ENCODE data around the gene STK24.

STK24 gene

GRCh38 chr13:98467263-98467985 is 109.5 kb downstream of the STK24 start:
- no peak for DNase-seq

GRCh38 chr13:98466634-98467236 is 110.2 kb downstream of the STK24 start:
- no peak for DNase-seq

- DNase-seq: no peak
Observed at GRCh38 chr13:98462946-98463345, 114.0 kb downstream of the STK24 start.

GRCh38 chr13:98462241-98462882 is 114.5 kb downstream of the STK24 start:
- DNase-seq: no peak

- DNase-seq: no peak
Observed at GRCh38 chr13:98461486-98462240, 115.2 kb downstream of the STK24 start.

- DNase-seq: no peak
Observed at GRCh38 chr13:98460516-98460915, 116.4 kb downstream of the STK24 start.

GRCh38 chr13:98459721-98460370 is 117.1 kb downstream of the STK24 start:
- no peak for DNase-seq

GRCh38 chr13:98459171-98459681 is 117.7 kb downstream of the STK24 start:
- no peak for DNase-seq

- no peak for DNase-seq
Observed at GRCh38 chr13:98458431-98458830, 118.5 kb downstream of the STK24 start.

GRCh38 chr13:98457053-98457452 is 119.9 kb downstream of the STK24 start:
- no peak for DNase-seq

- no peak for DNase-seq
Observed at GRCh38 chr13:98456413-98456845, 120.5 kb downstream of the STK24 start.

GRCh38 chr13:98454389-98454881 is 122.5 kb downstream of the STK24 start:
- no peak for DNase-seq

- no peak for DNase-seq
Observed at GRCh38 chr13:98452851-98453843, 123.8 kb downstream of the STK24 start.

GRCh38 chr13:98451676-98452470 is 125.0 kb downstream of the STK24 start:
- no peak for DNase-seq

GRCh38 chr13:98450539-98451111 is 126.3 kb downstream of the STK24 start:
- no peak for DNase-seq

- DNase-seq: no peak
Observed at GRCh38 chr13:98450026-98450425, 126.9 kb downstream of the STK24 start.

- no peak for DNase-seq
Observed at GRCh38 chr13:98449273-98449672, 127.6 kb downstream of the STK24 start.

- no peak for DNase-seq
Observed at GRCh38 chr13:98448642-98448928, 128.3 kb downstream of the STK24 start.

GRCh38 chr13:98447881-98448641 is 128.8 kb downstream of the STK24 start:
- DNase-seq: no peak

All from cortex of kidney (tissue), 1 donor.